Left lung (tissue), 10 donors: ENCODE measurements around the gene ZNF319. TPM values are rescaled to one million over a fixed set of nuclear protein-coding genes. Genes with fewer than 3 reads are reported as not detected.

ENCODE experiments used
- ATAC-seq: fragments of 200-7000 bp; cut with Tn5 transposase; one replicate; pipeline ENCODE4 v1.9.1; 2020; ENCODE audit warnings: moderate library complexity
- DNase-seq, 4 donors: peaks; one replicate each; pipeline ENCODE4 v3.0.0-alpha.2; 2013 to 2020
- H3K27ac ChIP-seq, 2 donors: fragments of 200-600 bp; sonication (generic) in 1 of 2; one replicate each; pipeline versions ENCODE4 v1.5.0 to v1.8.0; 2020 to 2021
- H3K27me3 ChIP-seq, 2 donors: fragments of 200-600 bp; sonication (generic) in 1 of 2; one replicate each; pipeline versions ENCODE4 v1.5.0 to v1.8.0; 2020 to 2021
- H3K36me3 ChIP-seq, 2 donors: fragments of 200-600 bp; sonication (generic) in 1 of 2; one replicate each; pipeline versions ENCODE4 v1.5.0 to v1.8.0; 2020 to 2021
- H3K4me1 ChIP-seq, 2 donors: fragments of 200-600 bp; one replicate each; pipeline ENCODE4 v1.8.0; 2021
- H3K4me3 ChIP-seq, 2 donors: fragments of 200-600 bp; sonication (generic) in 1 of 2; one replicate each; pipeline versions ENCODE4 v1.5.0 to v1.8.0; 2020 to 2021; ENCODE audit warnings: mild to moderate bottlenecking in 1 of 2
- H3K9me3 ChIP-seq, 2 donors: fragments of 200-600 bp; sonication (generic) in 1 of 2; one replicate each; pipeline versions ENCODE4 v1.5.0 to v1.8.0; 2020 to 2021
- CTCF ChIP-seq, 2 donors: fragments of 200-600 bp; sonication (generic) in 1 of 2; IDR thresholded peaks; one replicate each; pipeline versions ENCODE4 v1.5.0 to v1.8.0; 2021; ENCODE audit warnings: antibody characterized with exemption in 2 of 2
- intact Hi-C, 2 donors: fragments of 100-400 bp; cut with DNase I; formaldehyde crosslinking; loops; one replicate each; pipeline versions ENCODE4 v1.11.2 to v1.14.2; 2022
- polyA plus RNA-seq, 6 donors: library from polyadenylated mRNA; unstranded; fragments of 120-200 nt; gene quantifications; one replicate each; pipeline ENCODE4 v1.2.1, GENCODE V29; 2013; ENCODE audit not compliant: insufficient read length in 6 of 6
- total RNA-seq, 2 donors: library from RNA; stranded (reverse); fragmentation: NEBNext Ultra II Directional; extraction: Animal tissue kit (Norgen Biotek cat#: 25700); gene quantifications; one replicate each; pipeline ENCODE4 v1.2.1, GENCODE V29; 2021
- donor health status: DM: no; HTN: yes; CAD: no.
- donor health status: DM: no; HTN: no; CAD: no.

ZNF319 gene
- total and polyA plus RNA-seq, 8 donors: 7.8 to 12.0 (median 10.7) TPM

- Histone ChIP-seq H3K27me3 (no peaks in the 10 kb centered on the region), H3K9me3 (no peaks in the 10 kb centered on the region), H3K36me3 (peaks cover 0 to 35% of the 10 kb centered on the region in 2 donors), H3K27ac (no peak overlapping the region), H3K4me3 (no peak overlapping the region), H3K4me1 (peaks cover 8% of the 10 kb centered on the region in 2 donors)
- DNase-seq: no peak
- no peak for TF ChIP-seq CTCF (IDR thresholded peaks at IDR 0.05)
- no peak for ATAC-seq
- intact Hi-C loops: no loop called here
These were observed 37.0 kb upstream of the ZNF319 start for GRCh38 chr16:58037365-58038057.

GRCh38 chr16:58036943-58037342 lies 36.5 kb upstream of the ZNF319 start:
- TF ChIP-seq CTCF (IDR thresholded peaks at IDR 0.05): no peak
- DNase-seq: no peak
- intact Hi-C loops: no loop called here

GRCh38 chr16:58035356-58036170 lies 35.1 kb upstream of the ZNF319 start:
- Histone ChIP-seq H3K4me1 (peaks cover 13 to 23% of the 10 kb centered on the region in 2 donors), H3K27ac (no peak overlapping the region), H3K9me3 (no peaks in the 10 kb centered on the region), H3K4me3 (no peak overlapping the region), H3K27me3 (no peaks in the 10 kb centered on the region), H3K36me3 (peaks cover 0 to 16% of the 10 kb centered on the region in 2 donors)
- TF ChIP-seq CTCF (IDR thresholded peaks at IDR 0.05): no peak
- intact Hi-C loops: no loop called here
- ATAC-seq (no peak), DNase-seq (no peak)

More at GRCh38 chr16:58036943-58037342, 36.5 kb upstream of the ZNF319 start:
- no peaks in the 10 kb centered on the region for H3K9me3 ChIP-seq
- peaks cover 0 to 30% of the 10 kb centered on the region in 2 donors for H3K36me3 ChIP-seq
- no peak for ATAC-seq
- no peak overlapping the region for H3K27ac ChIP-seq
- H3K4me3 ChIP-seq: no peak overlapping the region
- H3K4me1 ChIP-seq: peaks cover 9 to 13% of the 10 kb centered on the region in 2 donors
- no peaks in the 10 kb centered on the region for H3K27me3 ChIP-seq

GRCh38 chr16:58034774-58035173 lies 34.3 kb upstream of the ZNF319 start:
- peaks cover 0 to 8% of the 10 kb centered on the region in 2 donors for H3K36me3 ChIP-seq
- H3K4me1 ChIP-seq: peaks cover 13 to 23% of the 10 kb centered on the region in 2 donors
- no peak overlapping the region for H3K4me3 ChIP-seq
- ATAC-seq (no peak), DNase-seq (no peak)
- intact Hi-C loops: no loop called here
- H3K9me3 ChIP-seq: no peaks in the 10 kb centered on the region
- TF ChIP-seq CTCF (IDR thresholded peaks at IDR 0.05): no peak
- no peaks in the 10 kb centered on the region for H3K27me3 ChIP-seq
- no peak overlapping the region for H3K27ac ChIP-seq

GRCh38 chr16:58034128-58034685 lies 33.7 kb upstream of the ZNF319 start:
- Histone ChIP-seq H3K27me3 (no peaks in the 10 kb centered on the region), H3K4me1 (peaks cover 13 to 26% of the 10 kb centered on the region in 2 donors), H3K27ac (no peak overlapping the region), H3K36me3 (peaks cover 0 to 4% of the 10 kb centered on the region in 2 donors), H3K9me3 (no peaks in the 10 kb centered on the region), H3K4me3 (no peak overlapping the region)
- ATAC-seq (no peak), DNase-seq (no peak)
- no peak for TF ChIP-seq CTCF (IDR thresholded peaks at IDR 0.05)
- intact Hi-C loops: no loop called here
